Putamen (tissue), 1 donor: Measurements from ENCODE around the gene POLD3.

Source experiments
- DNase-seq: peaks from one replicate; pipeline ENCODE4 v3.0.0-alpha.2; 2016; ENCODE audit warnings: low spot score

POLD3 gene

DNA sequence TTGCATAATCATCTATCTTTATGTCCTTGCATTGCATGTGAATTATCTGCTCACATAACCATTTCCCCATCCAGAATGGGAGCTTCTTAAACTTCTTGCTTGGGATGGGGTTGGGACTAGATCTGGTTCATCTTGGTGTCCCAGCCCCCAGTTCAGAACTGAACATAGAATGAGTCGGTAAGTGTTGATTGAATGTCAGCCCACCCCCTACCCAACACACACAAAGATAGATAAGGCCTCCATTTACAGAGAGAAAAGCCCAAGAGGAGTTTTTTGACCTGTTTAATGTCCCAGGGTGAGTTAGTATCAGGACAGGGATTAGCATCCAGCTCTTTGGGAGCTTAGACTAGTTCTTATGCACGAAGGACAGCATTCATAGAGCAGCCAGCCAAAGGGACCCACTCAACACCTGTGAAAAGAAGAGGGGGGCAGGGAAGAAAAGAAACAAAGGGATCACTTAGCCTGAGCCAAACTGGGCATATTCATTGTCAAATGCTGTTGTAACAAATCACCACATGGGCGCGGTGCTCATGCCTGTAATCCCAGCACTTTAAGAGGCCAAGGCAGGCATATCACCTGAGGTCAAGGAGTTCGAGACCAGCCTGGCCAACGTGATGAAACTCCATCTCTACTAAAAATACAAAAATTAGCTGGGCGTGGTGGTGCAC lies 81.4 kb downstream of the POLD3 start:
- peak; percentile 93 for DNase-seq

DNA sequence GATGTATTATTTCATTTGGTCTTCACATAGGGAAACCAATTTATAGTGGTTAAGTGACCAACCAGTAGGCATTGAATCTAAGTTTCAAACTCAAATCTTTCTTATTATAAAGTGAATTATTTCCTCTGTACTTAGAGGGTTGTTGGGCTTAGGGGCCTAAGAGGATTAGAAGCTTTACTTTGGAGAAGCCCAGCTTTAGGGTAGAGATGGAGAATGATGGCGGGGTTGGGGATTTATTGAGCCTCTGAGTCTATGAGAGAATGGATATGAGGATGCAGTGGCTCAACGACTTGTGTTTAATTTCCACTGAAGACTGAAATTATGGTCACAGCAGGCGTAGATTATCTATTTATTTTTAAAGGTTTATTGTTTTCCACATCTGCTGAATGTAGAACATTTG lies 83.4 kb downstream of the POLD3 start:
- DNase-seq: no peak

DNA sequence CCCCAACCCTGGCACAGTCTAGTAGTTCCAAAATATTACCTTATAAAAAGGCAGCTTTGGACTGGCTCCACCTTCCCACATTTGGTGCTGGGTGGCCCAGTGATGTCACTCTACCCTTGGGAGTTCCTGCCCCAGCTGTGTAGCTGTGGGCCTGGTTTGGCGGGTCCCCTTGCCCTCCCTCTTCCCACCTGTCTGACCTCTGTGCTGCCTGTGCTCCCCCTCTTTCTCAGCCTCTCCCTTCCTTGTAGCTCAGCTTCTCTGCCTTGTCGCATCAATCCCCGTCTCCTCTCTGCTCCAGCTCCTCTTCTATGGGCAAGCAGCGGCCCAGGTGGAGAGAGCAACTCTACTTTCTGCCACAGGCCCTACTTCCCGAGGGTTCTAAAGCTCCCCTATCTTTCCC lies 84.2 kb downstream of the POLD3 start:
- DNase-seq: no peak

DNA sequence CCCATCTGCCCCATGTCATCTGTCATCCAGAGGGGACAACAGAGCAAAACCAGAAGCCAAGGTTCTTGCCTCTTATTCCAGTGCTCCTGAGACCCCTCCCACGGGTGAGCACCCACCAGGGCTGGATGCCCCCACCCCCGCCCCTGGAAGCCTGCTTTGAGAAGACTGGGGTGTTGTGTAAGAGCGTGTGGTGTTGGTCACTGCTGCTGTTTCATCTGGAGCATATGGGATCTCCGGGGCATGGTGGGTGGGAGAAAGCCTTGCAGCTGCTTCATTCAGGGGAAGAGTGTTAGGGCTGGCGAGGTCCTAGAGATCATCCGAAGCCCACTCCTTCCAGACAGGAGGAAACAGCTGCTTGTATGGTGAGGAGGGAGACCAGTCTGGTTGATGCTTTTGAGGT lies 84.7 kb downstream of the POLD3 start:
- DNase-seq: no peak

DNA sequence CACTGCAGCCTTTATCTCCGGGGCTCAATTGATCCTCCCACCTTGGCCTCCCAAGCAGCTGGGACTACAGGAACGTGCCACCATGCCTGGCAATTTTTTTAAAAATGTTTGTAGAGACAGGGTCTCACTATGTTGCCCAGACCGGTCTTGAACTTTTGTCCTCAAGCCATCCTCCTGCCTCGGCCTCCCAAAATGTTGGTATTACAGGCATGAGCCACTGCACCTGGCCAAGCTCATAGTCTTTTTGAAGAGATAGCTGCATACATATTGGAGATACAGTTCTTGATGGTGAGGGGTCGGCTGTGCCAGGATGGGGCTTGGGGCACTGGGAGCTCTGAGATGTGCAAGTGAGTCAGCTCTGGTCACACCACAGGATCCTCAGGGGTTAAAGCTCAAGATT lies 85.7 kb downstream of the POLD3 start:
- DNase-seq: no peak

DNA sequence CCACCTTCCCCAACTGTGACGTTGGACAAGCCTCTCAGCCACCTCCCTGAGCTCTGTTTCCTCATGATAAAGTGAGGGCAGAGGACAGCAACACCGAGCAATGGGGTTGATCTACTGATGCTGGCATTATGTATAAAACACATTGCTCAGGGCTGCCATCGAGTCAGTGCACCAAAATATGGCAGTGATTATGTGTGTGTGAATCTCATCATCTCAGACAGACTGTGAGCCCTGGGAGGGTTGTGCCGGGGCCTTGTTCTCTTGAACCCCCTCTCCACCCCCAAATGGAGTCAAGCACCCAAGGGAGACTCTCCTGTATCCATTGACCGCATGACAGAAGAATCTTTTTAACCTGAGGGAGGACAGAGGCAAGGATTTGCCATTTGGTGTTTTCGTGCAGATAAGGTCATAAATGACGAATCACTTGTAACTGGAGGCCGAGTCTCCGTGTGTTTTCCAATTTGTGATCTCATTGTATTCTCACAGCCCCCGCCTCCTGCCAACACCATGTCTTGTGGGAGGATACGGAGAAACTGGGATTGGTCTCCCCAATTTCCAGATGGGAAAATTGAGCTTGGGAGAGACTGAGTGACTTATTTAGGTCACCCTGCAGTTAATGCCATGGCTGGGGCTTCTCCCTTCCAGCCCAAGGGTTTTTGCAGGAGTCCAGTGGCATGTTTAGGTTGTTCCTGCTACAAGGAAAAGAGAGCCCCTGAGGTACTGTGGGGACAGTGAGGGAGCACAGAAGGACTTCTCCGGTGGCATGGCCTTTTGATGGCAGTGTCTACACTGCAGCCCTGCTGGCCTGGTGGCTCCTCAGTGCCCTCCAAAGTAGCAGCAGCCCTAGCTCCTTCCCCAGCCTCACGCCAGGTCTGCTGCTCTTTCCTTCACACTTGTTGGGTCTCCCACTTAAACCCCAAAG lies 86.5 kb downstream of the POLD3 start:
- DNase-seq: no peak

DNA sequence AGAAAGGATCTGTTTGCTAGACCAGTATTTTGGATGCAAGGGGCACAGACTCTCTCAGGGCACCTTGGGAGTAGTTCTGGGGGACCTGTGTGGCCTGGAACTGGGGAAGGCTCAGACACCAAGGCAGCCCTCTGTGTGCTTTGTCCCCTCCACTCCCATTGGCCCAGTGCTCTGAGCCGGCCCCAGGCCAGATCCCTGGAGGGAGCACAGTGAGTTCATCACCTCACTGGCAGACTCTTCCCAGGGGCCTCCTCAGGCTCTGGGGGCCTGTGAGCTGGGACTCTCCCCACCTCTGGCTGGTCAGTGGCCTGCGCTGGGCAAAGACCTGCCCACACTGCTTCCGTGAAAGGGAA lies 87.1 kb downstream of the POLD3 start:
- no peak for DNase-seq

DNA sequence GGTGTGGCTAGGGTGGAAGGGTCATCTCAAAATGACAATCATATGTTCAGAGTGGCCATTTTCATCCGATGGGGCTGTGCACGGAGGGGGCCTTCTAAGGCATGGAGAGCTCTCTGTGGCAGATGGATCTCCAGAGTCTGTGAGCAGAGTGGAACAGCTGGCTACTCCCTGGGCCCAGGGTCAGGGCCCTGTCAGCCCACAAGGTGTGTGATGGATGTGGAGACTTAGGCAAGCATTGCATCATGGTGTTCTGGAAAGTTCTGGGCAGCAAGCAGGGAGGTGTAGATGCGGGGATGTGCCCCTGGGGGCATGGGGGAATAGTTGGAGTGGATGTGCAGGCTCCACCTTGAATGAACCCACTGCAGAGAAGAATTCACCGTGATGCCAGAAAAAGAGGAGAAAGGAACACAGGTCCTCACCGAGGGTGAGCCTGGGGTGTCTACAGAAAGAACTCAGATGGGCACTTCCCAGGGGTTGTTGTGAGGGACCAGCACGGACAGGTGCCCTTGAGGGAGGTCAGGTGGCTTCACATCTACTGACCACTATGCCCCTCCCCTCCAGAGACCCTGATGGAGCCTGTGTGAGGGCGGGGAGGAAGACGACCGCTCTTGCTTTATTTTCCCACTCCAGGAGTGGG lies 87.8 kb downstream of the POLD3 start:
- no peak for DNase-seq

DNA sequence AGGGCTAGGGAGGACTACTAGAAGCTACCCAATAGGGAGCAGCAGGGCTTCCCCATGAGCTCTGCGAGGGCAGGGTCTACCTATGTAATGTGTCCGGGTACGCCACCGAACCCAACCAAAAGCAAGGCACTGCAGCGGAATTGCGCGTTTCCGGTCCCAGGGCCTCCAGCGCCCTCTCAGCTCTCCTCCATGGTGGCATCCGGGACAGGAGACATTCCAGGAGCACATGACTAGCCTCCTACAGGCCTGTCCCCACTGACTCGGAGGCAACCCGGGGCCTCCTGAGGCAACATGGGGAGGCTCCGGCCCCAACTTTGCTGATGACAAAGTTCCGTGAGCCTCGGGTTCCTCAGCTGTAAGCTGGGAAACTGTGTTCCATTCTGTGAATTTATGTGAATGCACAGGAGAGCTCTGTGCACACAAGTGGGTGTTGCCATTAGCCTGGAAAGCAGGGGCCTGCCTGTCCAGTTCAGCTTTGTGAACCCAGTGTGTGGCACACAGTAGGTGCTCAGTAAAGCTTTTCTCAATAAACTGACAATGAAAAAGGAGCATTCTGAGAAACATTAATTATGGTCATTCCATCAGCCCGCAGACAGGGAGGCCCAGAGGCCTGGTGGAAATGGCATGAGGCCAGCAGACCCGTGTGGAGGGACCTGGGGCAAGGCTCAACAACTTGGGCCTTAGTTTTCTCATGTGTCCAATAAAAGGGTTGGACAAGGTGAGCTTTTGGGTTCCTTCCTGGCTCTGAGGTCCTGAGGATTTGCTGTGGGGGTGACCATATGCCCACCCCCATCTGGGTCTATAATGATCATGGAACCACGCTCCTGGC lies 88.5 kb downstream of the POLD3 start:
- no peak for DNase-seq

DNA sequence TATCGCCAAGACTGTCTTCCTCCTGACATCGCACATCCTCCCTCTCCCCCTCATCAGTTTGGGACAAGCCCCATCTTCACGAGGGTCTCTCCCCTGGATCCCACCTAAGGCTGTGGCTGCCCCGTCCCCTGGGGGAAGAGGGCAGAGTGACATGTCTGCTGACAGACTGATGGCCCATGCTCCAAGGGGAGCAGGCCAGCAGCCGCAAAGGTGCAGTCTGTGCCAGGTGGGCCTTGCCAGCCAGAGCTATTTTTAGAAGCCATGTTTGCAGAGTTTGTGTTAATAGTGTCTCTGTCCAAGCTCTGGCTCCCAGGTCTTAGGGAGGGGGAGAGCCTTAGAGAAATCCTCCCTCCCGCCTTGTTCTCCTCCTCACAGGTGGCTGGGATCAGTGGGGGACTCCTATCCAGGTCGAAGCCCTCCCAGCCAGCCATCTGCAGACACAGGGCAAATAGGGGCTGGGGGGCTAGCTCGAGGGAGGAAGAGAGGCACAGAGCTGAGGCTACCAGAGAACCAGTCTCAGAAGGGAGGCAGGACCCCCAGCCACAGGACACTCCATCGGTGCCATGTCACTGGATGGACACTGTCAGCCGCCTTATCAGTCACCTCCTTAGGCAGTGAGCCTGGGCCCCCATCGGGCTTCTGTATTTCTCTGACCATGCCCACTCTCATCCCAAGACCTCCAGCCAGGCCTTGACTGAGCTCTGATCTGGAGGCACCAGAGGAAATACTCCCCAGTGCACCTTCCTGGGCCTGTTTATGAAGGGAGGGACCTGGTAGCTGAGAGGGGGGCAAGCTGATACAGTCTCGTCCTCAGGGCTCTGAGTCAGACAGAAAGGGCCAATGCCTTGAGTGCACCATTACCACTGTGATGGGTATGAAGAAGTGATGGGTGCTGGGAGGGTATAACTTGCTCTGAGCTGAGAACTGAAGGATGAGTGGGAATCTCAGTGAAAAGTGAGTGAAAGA lies 89.6 kb downstream of the POLD3 start:
- no peak for DNase-seq

DNA sequence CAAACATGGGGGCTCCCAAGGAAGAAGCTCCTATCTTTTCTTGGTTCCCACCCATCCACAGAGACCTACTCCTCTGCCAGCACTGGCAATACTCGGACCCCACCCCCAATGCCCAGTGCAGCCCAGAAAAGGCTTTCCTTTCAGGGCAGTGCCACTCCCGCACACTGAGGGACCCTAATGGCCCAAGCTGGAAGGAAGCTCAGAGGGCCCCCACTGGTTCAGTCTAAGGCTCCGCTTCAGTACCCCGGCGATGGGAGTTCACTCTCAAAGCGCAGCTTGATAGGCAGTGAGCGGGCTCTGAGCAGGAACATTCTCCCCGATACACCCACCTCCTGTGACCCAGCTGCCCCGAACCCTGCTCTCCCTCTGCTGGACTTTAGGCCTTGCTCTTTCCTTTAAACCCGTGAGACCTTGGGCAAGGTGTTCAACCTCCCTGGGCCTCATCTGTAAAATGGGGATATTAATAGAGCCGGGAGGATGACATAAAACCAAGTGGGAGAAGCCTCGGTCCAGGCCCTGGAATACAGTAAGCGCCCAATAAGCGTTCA lies 90.4 kb downstream of the POLD3 start:
- DNase-seq: no peak

DNA sequence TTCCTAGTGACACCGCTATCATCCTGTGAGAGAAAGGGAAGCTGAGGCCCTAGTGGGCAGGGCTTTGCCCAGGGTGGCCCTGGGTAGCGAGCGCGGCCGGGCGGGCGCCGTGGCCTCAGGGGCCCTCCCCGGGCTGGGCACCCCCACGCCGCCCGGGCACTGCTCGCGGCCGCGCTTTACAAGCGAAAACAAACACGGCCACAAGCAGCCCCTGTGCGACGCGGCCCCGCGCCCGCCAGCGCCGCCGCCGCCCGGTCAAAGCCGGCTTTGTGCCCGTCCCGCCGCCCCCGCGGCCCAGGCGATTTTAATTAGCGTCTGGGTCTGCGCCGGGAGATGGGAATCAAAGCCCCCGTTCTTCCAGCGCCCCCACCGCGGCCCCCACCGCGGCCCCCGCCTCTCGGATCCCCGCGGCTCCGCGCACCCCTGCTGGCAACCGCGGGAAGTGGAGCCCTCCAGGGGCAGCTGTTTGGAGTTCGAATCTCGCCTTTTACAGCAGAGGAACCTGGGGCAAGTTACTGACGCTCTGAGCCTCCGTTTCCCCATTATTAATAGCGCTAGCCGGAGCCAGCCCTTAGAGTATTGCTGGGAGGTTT lies 91.0 kb downstream of the POLD3 start:
- peak; percentile 90 for DNase-seq

DNA sequence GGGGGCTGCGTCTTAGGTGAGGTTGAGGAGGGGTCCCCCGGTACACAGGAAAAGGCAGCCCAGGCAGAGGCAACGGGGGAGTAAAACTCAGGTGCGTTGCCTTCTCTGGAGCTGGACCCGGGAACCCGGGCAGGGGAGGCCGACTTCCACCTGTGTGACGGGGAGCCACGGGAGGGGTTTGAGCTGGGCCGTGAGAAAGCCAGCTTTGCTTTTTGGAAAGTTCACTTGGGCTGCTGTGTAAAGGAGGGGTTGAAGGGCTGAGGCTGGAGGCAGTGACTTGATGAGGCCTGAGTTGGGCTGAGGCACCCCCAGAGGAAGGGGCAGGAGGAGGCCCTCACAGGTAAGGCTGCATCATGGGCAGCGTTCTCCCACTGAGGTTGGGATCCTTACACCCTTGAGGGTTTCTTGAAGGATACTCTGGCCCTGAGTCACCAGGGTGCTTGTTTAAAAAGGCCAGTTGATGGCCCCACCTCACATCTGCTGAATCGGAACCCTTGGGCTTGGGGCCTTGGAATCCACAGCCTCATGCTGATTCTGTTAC lies 91.6 kb downstream of the POLD3 start:
- DNase-seq: no peak

DNA sequence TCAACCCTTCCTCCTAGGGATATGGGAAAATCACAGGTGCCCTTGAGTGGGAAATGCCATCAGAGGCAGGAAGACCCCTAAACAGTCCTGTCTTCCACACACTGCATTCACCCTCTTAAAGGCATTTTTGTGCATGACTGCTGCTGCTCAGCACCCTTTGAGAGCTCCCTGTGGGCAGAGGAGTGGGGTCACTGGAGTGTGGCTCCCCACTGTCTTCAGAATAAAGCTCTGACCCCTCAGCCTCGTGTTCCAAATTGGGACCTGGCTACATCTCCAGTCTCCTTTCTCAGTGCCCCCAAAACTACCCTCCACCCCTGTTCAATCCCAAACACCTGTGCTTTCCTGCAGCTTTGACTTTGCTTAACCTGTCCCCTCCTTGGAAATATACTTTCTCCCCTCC lies 92.3 kb downstream of the POLD3 start:
- DNase-seq: no peak

DNA sequence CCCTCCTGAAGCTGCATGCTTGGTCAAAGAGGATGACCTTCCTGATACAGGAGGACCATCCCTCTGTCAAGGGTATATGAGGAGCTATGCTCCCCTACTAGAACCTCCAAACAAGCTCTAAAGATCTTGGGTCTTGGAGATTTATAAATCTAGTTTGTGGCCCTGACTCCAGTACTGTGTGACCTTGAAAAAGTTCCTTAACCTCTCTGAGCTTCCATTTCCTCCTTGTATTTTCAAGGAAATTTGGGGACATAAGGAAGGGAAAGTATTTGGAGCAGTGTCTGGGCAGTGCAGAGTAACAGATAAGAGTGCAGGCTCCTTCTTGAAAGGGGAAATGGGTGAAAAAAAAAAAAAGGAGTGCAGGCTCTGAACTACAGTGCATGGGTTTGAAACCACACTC lies 93.0 kb downstream of the POLD3 start:
- no peak for DNase-seq

DNA sequence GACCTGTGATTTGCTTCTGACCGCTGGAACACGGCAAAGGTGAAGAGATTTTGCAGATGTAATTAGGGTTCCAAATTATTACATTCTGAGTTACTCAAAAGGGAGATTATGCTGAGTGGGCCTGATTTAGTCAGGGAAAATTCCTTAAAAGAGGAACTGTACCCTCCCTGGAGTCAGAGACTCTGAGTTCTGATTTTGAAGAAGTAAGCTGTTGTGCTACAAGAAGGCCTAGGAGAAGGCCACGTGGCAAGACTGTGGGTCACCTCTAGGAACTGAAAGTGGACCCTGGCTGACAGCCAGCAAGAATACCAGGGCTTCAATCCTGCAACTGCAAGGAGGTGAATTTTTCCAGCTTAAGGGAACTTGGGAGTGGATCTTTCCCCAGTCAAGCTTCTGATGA lies 93.5 kb downstream of the POLD3 start:
- DNase-seq: peak; percentile 42

DNA sequence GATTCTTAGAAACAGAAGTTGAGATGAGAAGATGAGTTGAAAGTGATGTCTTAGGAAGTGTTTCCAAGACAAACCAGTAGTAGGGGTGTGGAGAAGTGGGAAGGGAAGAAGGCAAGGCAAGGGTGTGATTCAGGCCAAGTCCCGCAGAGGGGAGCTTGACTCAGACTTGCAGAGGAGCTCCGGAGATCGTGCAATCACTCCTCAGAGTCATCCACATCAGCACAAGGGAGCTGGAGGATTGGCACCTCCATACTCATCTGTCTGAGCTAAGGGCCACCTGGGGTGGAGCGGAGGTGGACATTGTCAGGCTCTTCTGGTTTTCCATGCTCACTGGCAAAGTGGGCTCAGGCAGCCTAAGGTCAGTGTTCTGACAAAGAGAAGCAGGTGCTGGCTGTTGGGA lies 94.4 kb downstream of the POLD3 start:
- DNase-seq: no peak

DNA sequence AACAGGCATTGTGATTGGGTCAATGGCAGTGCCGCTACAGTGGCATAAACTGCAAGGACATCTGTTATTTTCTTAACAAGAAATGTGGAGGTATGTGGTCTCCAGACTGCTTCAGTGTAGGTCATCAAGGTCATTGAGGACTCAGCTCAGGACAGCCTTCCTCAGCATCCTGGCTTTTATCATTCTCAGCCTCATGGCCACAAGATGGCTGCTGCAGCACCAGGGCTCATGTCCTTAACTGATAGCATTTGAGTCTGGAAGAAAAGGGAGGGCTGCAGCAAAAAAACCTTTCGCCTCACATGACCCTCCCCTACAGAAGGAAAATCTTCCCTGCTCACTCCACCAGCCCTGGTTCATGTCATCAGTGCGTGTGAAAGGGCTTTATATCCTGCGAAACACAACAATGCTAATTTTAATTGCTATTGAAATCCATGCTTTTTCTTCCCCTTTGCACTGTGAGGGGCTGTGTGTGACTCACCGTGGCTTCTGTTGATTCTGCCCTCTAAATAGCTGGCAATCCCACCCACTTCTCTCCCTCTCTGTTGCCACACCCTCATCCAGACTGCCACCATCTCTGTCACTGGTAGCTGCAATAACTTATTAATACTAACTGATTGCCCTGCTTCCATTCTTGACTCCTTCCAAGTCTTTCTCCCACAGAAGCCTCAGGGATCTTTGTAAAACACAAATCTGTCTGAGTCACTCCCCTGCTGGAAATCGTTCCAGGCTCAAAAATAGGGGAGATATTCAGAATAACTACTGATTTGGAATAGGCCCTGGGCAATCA lies 95.0 kb downstream of the POLD3 start:
- peak; percentile 46 for DNase-seq

DNA sequence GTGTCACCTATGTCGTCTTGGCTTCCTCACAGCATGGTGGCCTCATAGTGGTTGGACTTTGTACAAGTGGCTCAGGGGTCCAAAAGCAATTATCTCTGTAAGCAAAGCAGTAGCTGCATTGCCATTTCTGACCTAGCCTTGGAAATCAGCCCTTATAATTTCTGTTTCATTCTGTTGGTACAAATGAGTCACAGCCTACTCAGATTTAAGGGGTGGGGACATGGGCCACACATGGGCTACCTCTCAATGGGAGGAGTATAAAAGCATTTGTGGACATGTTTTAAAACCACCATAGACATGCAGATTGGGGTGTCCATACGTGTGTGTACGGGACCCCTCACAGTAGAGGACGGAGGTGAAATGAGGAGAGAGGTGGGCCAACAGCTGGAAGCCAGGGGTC lies 97.3 kb downstream of the POLD3 start:
- no peak for DNase-seq
